NCI-H524 (cell line): ENCODE measurements around the gene GBX2.

Experiments used
- DNase-seq, 2 experiments: peaks; one replicate each; lab custom pipeline; 2025; lab: John Stamatoyannopoulos, UW

Gene GBX2

GRCh38 chr2:236117861-236118269, 50.3 kb downstream of the GBX2 start:
- DNase-seq, result no peak

- no peak for DNase-seq
Observed at GRCh38 chr2:236117401-236117800, 50.8 kb downstream of the GBX2 start.
